OCI-LY1 (cell line): ENCODE data around the gene TENT4A.

Source experiments
- CTCF ChIP-seq: fragments of 200-600 bp; sonication (generic), shearing (Covaris generic); IDR thresholded peaks from 2 replicates; pipeline ENCODE4 v1.5.1; 2017; ENCODE audit warnings: mild to moderate bottlenecking, antibody characterized with exemption, low read length, moderate library complexity, mixed read lengths
- EZH2 ChIP-seq: fragments of 200-600 bp; sonication (generic), shearing (Covaris generic); IDR thresholded peaks from 2 replicates; pipeline ENCODE4 v1.8.0; 2017; ENCODE audit warnings: borderline replicate concordance, mixed run types, mild to moderate bottlenecking, antibody characterized with exemption, low read length, moderate library complexity, mixed read lengths

DNA sequence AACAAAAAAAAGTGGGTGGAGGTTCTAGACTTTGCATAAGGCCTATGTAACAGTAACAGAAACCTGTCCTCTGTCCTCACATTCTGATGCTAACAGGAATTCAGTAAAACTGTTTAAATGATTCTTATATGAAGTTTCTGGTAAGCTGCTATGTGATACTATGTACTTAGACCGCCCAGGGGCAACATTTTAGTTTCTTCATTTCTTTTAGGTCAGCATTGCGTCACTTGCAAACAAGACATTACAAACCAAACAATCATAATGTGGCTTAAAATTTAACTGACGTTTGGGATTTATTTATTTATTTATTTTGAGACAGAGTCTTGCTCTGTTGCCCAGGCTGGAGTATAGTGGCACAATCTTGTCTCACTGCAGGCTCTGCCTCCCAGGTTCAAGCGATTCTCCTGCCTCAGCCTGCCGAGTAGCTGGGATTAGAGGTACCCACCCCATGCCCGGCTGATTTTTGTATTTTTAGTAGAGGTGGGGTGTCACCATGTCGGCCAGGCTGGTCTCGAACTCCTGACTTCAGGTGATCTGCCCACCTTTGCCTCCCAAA lies 44.3 kb downstream of the TENT4A start:
- TF ChIP-seq CTCF (no peak), EZH2 (no peak)
